ENCODE measurements around the gene PSENEN.

GRCh38 chr19:35713506-35713850, 32.0 kb upstream of the PSENEN start:
- TF ChIP-seq CTCF (IDR thresholded peaks at IDR 0.05) (no peak), POLR2A (IDR thresholded peaks at IDR 0.05) (no peak)

All from Peyer's patch (tissue), 4 donors.